Fibroblast of skin of left biceps (primary cell): ENCODE results near the gene MON2.
"Not testable (repeated sequence)": the region's sequence is repeated elsewhere in the genome, so short reads cannot be mapped to it uniquely, and the experiment has no call there.

ENCODE experiments used
- DNase-seq, 2 experiments: peaks; one replicate each; pipeline ENCODE4 v3.0.0-alpha.2; 2013; ENCODE audit warnings: low read depth in 2 of 2

Gene MON2

GRCh38 chr12:62552906-62553556, 86.4 kb downstream of the MON2 start:
- DNase-seq = no peak

- DNase-seq = not testable (repeated sequence)
Measured at GRCh38 chr12:62559366-62559765, 92.7 kb downstream of the MON2 start.

DNA sequence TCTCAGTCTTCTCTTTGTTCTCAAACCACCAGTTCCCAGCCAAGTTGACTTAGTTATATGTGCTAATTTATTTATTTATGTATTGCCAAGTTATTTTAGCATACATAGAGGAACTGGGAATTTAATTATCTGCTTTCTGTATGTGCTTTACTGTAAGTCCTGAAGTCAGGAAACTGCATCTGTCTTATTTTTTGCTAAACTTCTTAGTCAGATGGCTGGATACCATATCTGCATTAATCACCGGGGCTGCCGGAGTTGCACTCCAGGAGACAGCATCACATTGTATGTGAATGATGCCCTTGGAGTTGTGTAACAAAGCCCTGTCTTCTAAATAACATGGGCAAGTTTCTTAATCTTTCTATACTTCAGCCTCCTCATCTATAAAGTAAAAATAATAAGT, 96.2 kb downstream of the MON2 start:
- no peak for DNase-seq

DNA sequence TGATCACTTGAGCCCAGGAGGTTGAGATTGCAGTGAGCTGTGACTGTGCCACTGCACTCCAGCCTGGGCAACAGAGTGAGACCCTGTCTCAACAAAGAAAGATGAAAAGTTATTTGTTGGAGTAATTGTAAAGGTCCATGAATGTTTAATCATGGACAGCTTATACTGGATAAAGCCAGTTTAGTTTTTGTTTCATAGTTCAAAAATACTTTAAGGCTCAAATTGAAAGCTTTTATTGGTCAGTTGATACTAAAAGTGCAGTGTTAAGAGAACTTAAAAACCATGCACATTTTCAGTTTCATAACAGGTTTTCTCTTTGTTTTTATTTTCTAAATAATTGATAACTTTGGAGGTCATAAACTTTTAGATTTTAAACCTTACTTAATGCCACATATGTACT, 108.4 kb downstream of the MON2 start:
- DNase-seq = no peak

DNA sequence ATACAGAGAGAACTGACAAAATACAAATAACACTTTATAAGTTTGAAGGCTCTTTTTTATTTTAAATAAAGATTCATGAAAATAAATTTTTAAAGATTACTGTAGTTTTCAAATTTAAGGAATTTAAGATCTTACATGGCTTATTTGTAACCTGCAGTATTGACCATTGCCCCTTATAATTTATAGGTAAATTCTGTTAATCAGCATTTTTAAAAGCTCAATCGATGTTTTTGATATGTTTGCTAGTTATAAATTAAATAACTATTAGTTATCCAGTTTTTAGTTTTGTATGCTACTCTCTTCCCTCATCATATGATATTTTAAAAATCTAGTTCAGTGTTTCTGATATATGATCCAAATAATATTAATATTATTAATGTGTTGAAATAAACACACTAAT, 109.9 kb downstream of the MON2 start:
- DNase-seq = no peak

DNA sequence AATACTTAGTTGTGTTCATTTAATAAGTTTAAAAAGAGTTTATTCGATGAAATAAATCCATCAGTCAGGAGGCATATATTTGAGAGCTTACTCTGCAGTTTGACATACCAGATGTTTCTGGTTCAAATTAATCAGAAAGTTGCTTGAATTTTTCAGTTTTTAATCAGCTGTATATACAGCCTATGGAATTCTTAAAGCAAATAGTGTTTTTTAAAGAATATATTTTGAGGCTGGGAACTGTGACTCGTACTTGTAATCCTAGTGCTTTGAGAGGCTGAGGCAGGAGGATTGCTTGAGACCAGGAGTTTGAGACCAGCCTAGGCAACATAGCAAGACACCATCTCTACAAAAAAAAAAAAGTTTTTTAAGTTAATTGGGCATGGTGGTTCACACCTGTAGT, 112.1 kb downstream of the MON2 start:
- peak in 1 of 2 experiments; percentile 11 for DNase-seq

- DNase-seq = peak in 1 of 2 experiments; percentile 30
Measured at GRCh38 chr12:62581288-62582064, 114.8 kb downstream of the MON2 start.

DNA sequence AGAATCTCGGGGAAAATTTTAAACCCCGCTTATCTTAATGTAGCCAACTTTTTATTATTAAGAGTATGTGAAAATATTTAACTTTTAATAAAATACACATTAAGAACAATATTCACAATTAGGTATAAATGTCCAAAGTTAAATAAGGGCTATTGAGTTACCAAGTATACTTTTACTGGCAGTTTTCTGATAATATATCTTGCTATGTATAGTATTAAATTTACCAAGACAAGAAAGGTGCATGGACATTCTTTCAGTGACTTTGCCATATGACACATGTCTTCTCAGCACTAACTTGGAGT, 115.4 kb downstream of the MON2 start:
- no peak for DNase-seq

DNA sequence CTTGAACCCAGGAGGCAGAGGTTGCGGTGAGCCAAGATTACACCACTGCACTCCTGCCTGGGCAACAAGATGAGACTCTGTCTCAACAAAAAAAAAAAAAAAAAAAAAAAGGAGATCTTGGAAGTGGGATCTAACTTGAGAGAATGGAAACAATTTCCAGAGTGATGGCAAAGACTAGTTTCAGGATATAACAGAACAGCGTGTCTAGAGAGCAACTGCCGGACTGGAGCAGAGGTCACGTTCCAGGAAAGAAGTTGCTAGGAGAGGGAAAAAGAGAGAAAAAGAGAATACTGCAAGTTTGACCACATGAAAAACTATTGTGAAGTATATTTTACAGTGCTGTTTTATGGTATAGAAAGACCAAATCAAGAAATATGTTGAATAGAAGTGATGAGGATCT, 118.0 kb downstream of the MON2 start:
- DNase-seq = no peak

DNA sequence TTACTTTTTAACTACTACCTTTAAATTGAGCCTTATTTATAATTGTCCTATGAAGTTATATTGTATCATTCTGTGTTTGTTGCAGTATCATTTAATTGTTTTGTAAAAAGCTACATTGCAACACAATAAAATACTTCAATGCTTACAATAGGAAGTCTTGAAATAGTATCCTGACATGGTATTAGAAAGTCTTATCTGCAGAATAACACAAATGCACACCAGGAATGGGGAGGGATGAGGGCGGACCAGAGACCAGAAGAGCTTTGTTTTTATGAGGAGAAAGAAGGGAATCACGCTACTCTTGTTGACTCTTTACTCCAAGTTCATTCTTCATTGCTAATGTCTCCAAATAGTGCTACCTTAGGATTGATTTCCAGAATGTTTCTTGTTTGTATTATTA, 120.2 kb downstream of the MON2 start:
- DNase-seq = no peak

GRCh38 chr12:62588916-62589315, 122.3 kb downstream of the MON2 start:
- no peak for DNase-seq

DNA sequence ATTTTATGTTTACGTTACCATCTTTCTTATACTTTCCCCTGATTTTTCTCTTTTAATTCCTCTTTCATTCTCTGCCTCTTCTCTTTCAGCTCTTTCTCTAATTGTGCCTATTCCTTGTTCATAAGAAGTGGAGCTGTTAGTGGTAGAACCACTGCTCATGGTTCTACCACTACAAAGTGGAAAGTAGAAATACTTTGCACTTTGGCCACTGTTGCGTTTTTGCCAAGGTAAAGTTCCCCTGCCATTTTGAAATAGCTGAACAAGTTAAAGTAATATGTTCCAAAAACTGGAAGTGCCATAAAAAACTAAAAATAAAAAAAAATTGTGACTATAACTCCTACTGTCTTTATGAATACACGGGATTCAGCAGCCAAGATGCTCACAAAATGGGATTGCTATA, 130.6 kb downstream of the MON2 start:
- DNase-seq = no peak

- no peak for DNase-seq
Measured at GRCh38 chr12:62598846-62599245, 132.2 kb downstream of the MON2 start.

GRCh38 chr12:62599854-62600437, 133.3 kb downstream of the MON2 start:
- DNase-seq = no peak

- no peak for DNase-seq
Measured at GRCh38 chr12:62601765-62602164, 135.1 kb downstream of the MON2 start.

GRCh38 chr12:62602255-62603060, 135.8 kb downstream of the MON2 start:
- DNase-seq = peak; percentile 77 to 81

DNA sequence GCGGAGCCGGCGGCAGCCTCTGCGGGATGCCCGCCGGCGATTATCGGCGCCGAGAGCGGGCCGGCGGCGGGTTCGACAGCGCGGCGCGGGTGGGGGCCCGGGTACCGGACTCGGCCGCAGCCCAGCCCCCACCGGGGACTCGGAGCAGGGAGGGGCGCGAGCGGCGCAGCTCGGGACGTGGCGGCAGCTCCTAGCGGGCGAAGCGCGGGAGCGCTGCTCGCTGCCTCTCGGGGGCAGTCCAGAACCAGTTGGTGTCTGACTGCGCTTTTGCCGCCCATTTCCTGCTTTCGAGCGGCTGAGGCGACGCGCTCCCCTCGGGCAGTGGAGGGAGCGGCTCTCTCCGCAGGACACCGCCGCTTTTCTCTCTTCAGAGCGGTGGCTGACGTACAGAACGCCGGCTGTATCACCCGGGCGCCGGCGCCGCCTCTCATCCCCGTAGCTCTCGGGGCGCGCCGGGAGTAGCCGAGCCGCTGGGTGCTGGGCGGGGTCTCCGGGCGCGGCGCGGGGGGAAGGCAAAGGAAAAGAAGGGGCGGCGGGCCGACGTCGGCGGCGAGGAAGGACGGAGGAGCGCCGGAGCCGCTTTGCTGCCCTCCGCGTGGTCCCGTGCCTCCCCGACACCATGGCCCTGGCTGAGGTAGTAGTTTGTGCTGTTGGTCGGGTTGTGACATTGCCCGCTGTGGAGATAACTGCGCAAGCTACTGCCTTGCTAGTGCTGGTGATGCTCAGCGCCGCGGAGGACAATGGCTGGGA, 136.6 kb downstream of the MON2 start:
- DNase-seq = peak; percentile 47 to 60

GRCh38 chr12:62603811-62604098, 137.1 kb downstream of the MON2 start:
- DNase-seq = no peak

DNA sequence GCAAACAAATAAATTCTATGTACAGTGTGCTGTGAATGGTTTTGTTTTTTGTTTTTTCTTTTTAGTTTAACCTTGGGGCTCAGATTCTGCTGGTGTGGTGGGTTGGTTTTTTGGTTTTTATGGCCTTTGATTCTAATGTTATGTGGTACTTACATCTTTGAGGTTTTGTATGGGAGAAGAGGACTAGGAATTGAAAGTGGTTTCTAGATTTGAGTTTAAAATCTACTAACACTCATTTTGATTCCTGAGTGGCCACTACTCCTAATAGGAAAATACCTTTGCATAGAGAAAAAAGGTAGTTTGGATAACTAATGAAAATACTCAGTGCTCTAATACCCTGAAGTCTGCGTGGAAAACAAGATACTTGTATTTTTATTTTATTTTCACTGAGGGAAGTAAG, 137.7 kb downstream of the MON2 start:
- no peak for DNase-seq

DNA sequence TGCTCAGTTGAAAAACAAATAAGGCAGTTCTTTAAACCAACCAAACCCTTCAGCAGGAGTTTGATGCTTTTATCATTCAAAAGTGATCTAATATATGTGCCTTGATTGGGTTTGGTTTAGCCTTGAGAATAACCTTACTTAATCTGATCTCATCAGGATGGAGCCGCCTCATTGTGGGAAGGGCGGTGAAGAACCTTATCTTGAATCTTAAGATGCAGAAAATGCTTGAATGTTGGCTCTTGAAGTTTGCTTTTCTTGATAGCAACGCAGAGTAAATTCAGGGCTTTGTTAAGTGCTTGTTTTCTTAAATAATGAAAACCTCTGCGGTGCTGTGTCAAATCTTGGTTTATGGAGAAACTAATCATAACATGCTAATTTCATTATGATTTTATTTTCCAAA, 138.2 kb downstream of the MON2 start:
- DNase-seq = no peak

DNA sequence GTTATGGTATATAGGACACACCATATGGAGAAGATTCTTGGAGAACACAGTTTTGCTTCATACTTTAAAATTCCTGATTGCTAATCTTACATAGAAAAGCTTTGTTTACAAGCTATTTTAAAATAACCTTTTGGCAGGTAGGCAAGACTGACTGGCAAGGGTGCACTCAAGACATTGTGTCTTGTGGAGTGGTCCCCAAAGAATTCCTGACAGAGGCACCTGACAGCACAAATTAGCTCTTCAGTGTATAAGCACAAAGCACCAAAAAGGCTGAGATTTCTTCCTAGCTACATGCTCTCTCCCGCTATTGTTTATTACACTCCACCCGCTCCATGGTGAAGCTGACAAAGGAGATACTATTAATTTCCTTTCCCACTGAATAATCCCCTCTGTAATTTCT, 139.4 kb downstream of the MON2 start:
- no peak for DNase-seq

GRCh38 chr12:62606654-62607053, 140.0 kb downstream of the MON2 start:
- DNase-seq = no peak
